ENCODE data around the gene TSPOAP1.

GRCh38 chr17:58253082-58253481 is 75.5 kb downstream of the TSPOAP1 start:
- TF ChIP-seq, protein P1, sequence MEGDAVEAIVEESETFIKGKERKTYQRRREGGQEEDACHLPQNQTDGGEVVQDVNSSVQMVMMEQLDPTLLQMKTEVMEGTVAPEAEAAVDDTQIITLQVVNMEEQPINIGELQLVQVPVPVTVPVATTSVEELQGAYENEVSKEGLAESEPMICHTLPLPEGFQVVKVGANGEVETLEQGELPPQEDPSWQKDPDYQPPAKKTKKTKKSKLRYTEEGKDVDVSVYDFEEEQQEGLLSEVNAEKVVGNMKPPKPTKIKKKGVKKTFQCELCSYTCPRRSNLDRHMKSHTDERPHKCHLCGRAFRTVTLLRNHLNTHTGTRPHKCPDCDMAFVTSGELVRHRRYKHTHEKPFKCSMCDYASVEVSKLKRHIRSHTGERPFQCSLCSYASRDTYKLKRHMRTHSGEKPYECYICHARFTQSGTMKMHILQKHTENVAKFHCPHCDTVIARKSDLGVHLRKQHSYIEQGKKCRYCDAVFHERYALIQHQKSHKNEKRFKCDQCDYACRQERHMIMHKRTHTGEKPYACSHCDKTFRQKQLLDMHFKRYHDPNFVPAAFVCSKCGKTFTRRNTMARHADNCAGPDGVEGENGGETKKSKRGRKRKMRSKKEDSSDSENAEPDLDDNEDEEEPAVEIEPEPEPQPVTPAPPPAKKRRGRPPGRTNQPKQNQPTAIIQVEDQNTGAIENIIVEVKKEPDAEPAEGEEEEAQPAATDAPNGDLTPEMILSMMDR (IDR thresholded peaks at IDR 0.05), result no peak
- no peak for TF ChIP-seq POLR2A (IDR thresholded peaks at IDR 0.05)

Measured in tibial nerve (tissue), 3 donors.